Heart left ventricle (tissue), 16 donors: ENCODE results near the gene TMEM253. TPM values are rescaled to one million over a fixed set of nuclear protein-coding genes. Genes with fewer than 3 reads are reported as not detected.

Experiments
- ATAC-seq, 4 donors: fragments of 200-7000 bp; cut with Tn5 transposase; one replicate each; pipeline ENCODE4 v1.9.1; 2020 to 2022; ENCODE audit warnings: moderate library complexity in 4 of 4, mild to moderate bottlenecking in 3 of 4, moderate number of reproducible peaks in 1 of 4
- DNase-seq, 5 donors: peaks; one replicate each; pipeline ENCODE4 v3.0.0-alpha.2; 2020
- H3K27ac ChIP-seq, 12 donors: fragments of 200-600 bp; sonication (generic) in 4 of 12; one replicate each; pipeline versions ENCODE4 v1.5.0 to v1.8.0; 2016 to 2022; ENCODE audit warnings: mild to moderate bottlenecking in 2 of 12
- H3K27me3 ChIP-seq, 9 donors: fragments of 200-600 bp; sonication (generic) in 2 of 9; one replicate each; pipeline versions ENCODE4 v1.5.1 to v1.8.0; 2016 to 2022; ENCODE audit warnings: mild to moderate bottlenecking in 3 of 9
- H3K36me3 ChIP-seq, 9 donors: fragments of 200-600 bp; sonication (generic) in 2 of 9; one replicate each; pipeline versions ENCODE4 v1.5.0 to v1.8.0; 2018 to 2022; ENCODE audit warnings: mild to moderate bottlenecking in 2 of 9
- H3K4me1 ChIP-seq, 12 donors: fragments of 200-600 bp; sonication (generic) in 4 of 12; one replicate each; pipeline versions ENCODE4 v1.5.0 to v1.8.0; 2016 to 2022; ENCODE audit warnings: mild to moderate bottlenecking in 3 of 12
- H3K4me3 ChIP-seq, 12 donors: fragments of 200-600 bp; sonication (generic) in 4 of 12; one replicate each; pipeline versions ENCODE4 v1.5.0 to v1.8.0; 2017 to 2022; ENCODE audit warnings: mild to moderate bottlenecking in 9 of 12, moderate library complexity in 4 of 12
- H3K9me3 ChIP-seq, 12 donors: fragments of 200-600 bp; sonication (generic) in 4 of 12; one replicate each; pipeline versions ENCODE4 v1.5.0 to v1.8.0; 2016 to 2022; ENCODE audit warnings: mild to moderate bottlenecking in 1 of 12
- CTCF ChIP-seq, 12 donors: fragments of 200-600 bp; sonication (generic) in 4 of 12; IDR thresholded peaks; one replicate each; pipeline versions ENCODE4 v1.5.0 to v1.8.0; 2018 to 2022; ENCODE audit warnings: antibody characterized with exemption in 12 of 12, mild to moderate bottlenecking in 5 of 12
- POLR2A ChIP-seq, 2 donors: fragments of 450-650 bp; IDR thresholded peaks; one replicate each; pipeline ENCODE4 v1.6.1; 2017; ENCODE audit warnings: antibody characterized with exemption in 2 of 2, mild to moderate bottlenecking in 2 of 2, moderate library complexity in 2 of 2
- WGBS, 4 donors: extraction: QIAGEN DNeasy Blood & Tissue Kit in 2 of 4; methylation state at CpG; one replicate each; pipeline versions ENCODE4 v1.1.5 to v1.1.7; 2013 to 2018; 5-methylcytosine and 5-hydroxymethylcytosine counted together
- intact Hi-C, 10 donors: fragments of 100-400 bp; cut with DNase I; formaldehyde crosslinking; loops; one replicate each; pipeline versions ENCODE4 v1.11.1 to v1.14.2; 2022
- polyA plus RNA-seq, 2 donors: library from polyadenylated mRNA; stranded (reverse); fragments of 200-250 nt; gene quantifications; one replicate each; pipeline ENCODE4 v1.2.3, GENCODE V29; 2013
- total RNA-seq, 9 donors: library from RNA; depleted of rRNA in 2 of 9; stranded (reverse); fragments of >200 nt in 2 of 9; fragmentation: NEBNext Ultra II Directional in 3 of 9; extraction: Animal tissue kit (Norgen Biotek cat#: 25700) in 3 of 9; gene quantifications; one replicate each; pipeline versions ENCODE4 v1.1.0 to v1.2.4, GENCODE V29; 2016 to 2023
- donor health status: ischemic (EF 13 %, LVEDD 7.1; RV severe dilation, severe dysfunction).
- donor health status: healthy with polysubstance abuse.
- donor health status: DM: no; HTN: yes; CAD: no.
- donor health status: DM: no; HTN: no; CAD: no.
- donor health status: ischemic (EF 25% LVEDD 6.9; RV normal size, moderate dysfunction).
- donor health status: ischemic (EF 25% LVEDD 5.7; RV mildly dilated, moderate dysfunction).
- donor health status: healthy.
- donor health status: DM: yes; HTN: yes; CAD: no.
- donor health status: ischemic (EF 35%, LVEDD 5.7; RV mildly dilated, moderate dysfunction).
- donor health status: nonischemic (EF 11% LVEDD 7.7; RV severe dilation, severe dysfunction).
- donor health status: DM: yes; HTN: yes; CAD: no.
- donor health status: PGD.
- donor health status: ischemic (EF 29% LVEDD 5.4; RV normal size, mild dysfunction).
- donor health status: nonischemic (EF 23%, LVEDD 6.1; RV moderate dilation, normal function).

TMEM253 gene
- total and polyA plus RNA-seq, 11 donors = 0.19 to 0.79 (median 0.36) TPM; not detected in 3

GRCh38 chr14:21078287-21078686 is 22.6 kb upstream of the TMEM253 start:
- ATAC-seq = no peak
- Histone ChIP-seq H3K4me3 (no peak overlapping the region), H3K27ac (no peak overlapping the region), H3K27me3 (no peaks in the 10 kb centered on the region), H3K4me1 (peaks cover 0 to under 1% (median 0%) of the 10 kb centered on the region in 12 donors), H3K9me3 (no peaks in the 10 kb centered on the region), H3K36me3 (peaks cover 0 to 99% (median 97%) of the 10 kb centered on the region in 9 donors)
- no peak for DNase-seq
- WGBS, 4 donors = 89 to 90% (median 89%) methylated on average over 5 of the region's 5 CpGs
- intact Hi-C loops = no loop called here
- TF ChIP-seq CTCF (IDR thresholded peaks at IDR 0.05) = no peak
- no peak for TF ChIP-seq POLR2A (IDR thresholded peaks at IDR 0.05)

DNA sequence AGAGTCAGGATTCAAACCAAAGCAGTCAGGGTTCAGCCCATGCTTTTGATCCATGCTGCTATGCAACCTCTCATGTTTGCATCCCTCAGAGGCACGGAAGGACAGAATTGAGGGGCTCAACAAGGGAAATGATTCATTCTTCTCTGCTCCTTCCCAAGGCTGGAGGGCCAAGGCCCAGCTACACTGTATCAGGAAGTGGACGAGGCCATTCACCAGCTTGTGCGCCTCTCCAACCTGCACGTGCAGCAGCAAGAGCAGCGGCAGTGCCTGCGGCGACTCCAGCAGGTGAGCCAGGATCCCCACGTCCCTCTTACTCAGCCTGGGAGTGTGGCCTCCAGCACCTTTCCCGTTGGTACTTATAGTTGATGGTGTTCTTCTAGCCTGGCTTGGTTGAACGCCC is 22.1 kb upstream of the TMEM253 start:
- Histone ChIP-seq H3K4me1 (no peaks in the 10 kb centered on the region), H3K9me3 (no peaks in the 10 kb centered on the region), H3K4me3 (no peak overlapping the region), H3K27me3 (no peaks in the 10 kb centered on the region), H3K36me3 (peaks cover 0 to 99% (median 97%) of the 10 kb centered on the region in 9 donors), H3K27ac (no peak overlapping the region)
- WGBS, 4 donors = 86 to 88% (median 88%) methylated on average over 10 of the region's 10 CpGs
- TF ChIP-seq CTCF (IDR thresholded peaks at IDR 0.05) (no peak), POLR2A (IDR thresholded peaks at IDR 0.05) (no peak)
- ATAC-seq (no peak), DNase-seq (no peak)
- intact Hi-C loops = no loop called here

DNA sequence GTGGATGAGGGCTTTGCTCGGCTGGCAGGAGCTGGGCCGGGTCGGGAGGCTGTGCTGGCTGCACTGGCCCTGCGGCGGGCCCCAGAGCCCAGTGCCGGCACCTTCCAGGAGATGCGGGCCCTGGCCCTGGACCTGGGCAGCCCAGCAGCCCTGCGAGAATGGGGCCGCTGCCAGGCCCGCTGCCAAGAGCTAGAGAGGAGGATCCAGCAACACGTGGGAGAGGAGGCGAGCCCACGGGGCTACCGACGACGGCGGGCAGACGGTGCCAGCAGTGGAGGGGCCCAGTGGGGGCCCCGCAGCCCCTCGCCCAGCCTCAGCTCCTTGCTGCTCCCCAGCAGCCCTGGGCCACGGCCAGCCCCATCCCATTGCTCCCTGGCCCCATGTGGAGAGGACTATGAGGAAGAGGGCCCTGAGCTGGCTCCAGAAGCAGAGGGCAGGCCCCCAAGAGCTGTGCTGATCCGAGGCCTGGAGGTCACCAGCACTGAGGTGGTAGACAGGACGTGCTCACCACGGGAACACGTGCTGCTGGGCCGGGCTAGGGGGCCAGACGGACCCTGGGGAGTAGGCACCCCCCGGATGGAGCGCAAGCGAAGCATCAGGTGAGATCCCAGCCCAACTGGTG is 19.2 kb upstream of the TMEM253 start:
- Histone ChIP-seq H3K4me1 (peaks cover 0 to 21% (median 3%) of the 10 kb centered on the region in 12 donors), H3K27ac (no peak overlapping the region), H3K27me3 (no peaks in the 10 kb centered on the region), H3K36me3 (peaks cover 0 to 99% (median 94%) of the 10 kb centered on the region in 9 donors), H3K4me3 (no peak overlapping the region), H3K9me3 (no peaks in the 10 kb centered on the region)
- intact Hi-C loops = no loop called here
- DNase-seq (no peak), ATAC-seq (no peak)
- TF ChIP-seq POLR2A (IDR thresholded peaks at IDR 0.05) (no peak), CTCF (IDR thresholded peaks at IDR 0.05) (no peak)
- WGBS, 4 donors = 81 to 90% (median 88%) methylated on average over 7 to 30 of the region's 30 CpGs

- no peaks in the 10 kb centered on the region for H3K27me3 ChIP-seq
- H3K4me3 ChIP-seq = no peak overlapping the region
- peak overlapping the region in 1 of 12 donors; percentile 82 for H3K27ac ChIP-seq
- peaks cover 0 to 99% (median 90%) of the 10 kb centered on the region in 9 donors for H3K36me3 ChIP-seq
- H3K4me1 ChIP-seq = peaks cover 0 to 36% (median 5%) of the 10 kb centered on the region in 12 donors
- TF ChIP-seq POLR2A (IDR thresholded peaks at IDR 0.05) = no peak
- TF ChIP-seq CTCF (IDR thresholded peaks at IDR 0.05) = no peak
- no peak for ATAC-seq
- DNase-seq = no peak
- no peaks in the 10 kb centered on the region for H3K9me3 ChIP-seq
- intact Hi-C loops = no loop called here
- WGBS, 4 donors = 89 to 96% (median 91%) methylated on average over 8 to 11 of the region's 11 CpGs
These were observed 17.1 kb upstream of the TMEM253 start for GRCh38 chr14:21083565-21084325.
